Urinary bladder (tissue), 2 donors: Measurements from ENCODE around the gene SPECC1. TPM values are rescaled to one million over a fixed set of nuclear protein-coding genes. Genes with fewer than 3 reads are reported as not detected.

Source experiments
- polyA plus RNA-seq: library from polyadenylated mRNA; stranded (reverse); fragments of 200-250 nt; gene quantifications from one replicate; pipeline ENCODE4 v1.2.3, GENCODE V29; 2013
- small RNA-seq: library from RNA; depleted of rRNA; stranded (forward); fragments of <200 nt; gene quantifications from one replicate; pipeline ENCODE3, GENCODE V24; 2014
- total RNA-seq: library from RNA; depleted of rRNA; stranded (reverse); fragments of >200 nt; gene quantifications from one replicate; pipeline ENCODE4 v1.2.3, GENCODE V29; 2014
- donor health status: healthy.

The SPECC1 gene
- total and polyA plus RNA-seq, 2 donors = 9.8 to 23.5 TPM

Small RNA genes within 50 kb of the gene (small RNA-seq; reads per million reads assigned to genes)
- gene AC008088.1 (not detected), gene RNU6-1057P (not detected), gene RNU6-258P (not detected), gene RNU6-467P (not detected)

Other genes with a start within 250 kb of the SPECC1 start
- 51.7 TPM for gene ULK2, start 141.4 kb upstream of the SPECC1 start, total RNA-seq
- 17.2 TPM for gene ULK2, start 141.4 kb upstream of the SPECC1 start, polyA plus RNA-seq
- gene AKAP10, start 31.5 kb upstream of the SPECC1 start, total RNA-seq = 51.9 TPM
- gene AKAP10, start 31.5 kb upstream of the SPECC1 start, polyA plus RNA-seq = 17.5 TPM